CD1c-positive myeloid dendritic cell (primary cell): ENCODE data around the gene LHFPL3.
"Not testable (repeated sequence)": the region's sequence is repeated elsewhere in the genome, so short reads cannot be mapped to it uniquely, and the experiment has no call there.

Experiments
- DNase-seq: peaks from one replicate; pipeline ENCODE4 v3.0.0-alpha.2; 2016; ENCODE audit errors: extremely low spot score

LHFPL3 gene

DNA sequence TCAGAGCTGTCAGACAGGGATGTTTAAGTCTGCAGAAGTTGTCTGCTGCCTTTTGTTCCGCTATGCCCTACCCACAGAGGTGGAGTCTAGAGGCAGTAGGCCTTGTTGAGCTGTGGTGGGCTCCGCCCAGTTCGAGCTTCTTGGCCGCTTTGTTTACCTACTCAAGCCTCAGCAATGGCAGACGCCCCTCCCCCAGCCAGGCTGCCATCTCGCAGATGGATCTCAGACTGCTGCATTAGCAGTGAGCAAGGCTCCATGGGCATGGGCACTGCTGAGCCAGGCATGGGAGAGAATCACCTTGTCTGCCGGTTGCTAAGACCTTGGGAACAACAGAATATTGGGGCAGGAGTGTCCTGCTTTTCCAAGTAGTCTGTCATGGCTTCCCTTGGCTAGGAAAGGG, 267.2 kb downstream of the LHFPL3 start:
- DNase-seq: not testable (repeated sequence)

DNA sequence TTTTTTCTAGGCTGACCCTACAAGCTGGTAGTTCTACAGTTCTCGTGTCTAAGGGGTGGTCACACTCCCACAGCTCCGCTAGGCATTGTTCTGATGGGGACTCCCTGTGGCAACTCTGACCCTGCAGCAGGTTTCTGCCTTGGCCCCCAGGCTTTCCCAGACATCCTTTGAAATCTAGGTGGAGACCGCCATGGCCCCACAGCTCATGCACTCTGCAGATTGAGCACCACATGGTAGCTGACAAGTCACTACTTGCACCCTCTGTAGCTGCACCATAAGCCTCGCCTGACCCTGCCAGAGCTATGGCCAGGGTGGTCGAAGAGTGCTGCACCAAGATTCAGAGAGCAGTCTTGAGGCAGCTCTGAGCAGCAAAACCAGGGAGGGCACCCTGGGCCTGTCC, 275.6 kb downstream of the LHFPL3 start:
- no peak for DNase-seq

DNA sequence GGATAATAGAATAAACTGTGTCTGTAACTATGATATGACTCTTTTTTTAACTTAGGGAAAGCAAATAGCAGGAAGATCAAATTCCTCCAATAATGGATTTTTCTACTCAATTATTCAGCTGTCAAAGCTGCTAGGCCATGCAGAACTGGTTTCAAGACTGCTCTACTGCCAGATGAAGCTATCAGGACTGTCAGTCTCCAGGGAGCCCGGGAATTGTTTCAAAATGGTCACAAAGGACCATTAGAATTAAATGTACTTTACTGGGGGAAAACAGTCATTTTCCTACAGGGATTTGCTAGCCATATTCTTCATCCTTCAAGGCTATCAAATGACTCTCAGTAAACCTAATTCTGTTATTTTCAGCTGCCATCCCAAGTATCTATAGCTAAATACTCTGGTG, 276.3 kb downstream of the LHFPL3 start:
- no peak for DNase-seq

DNA sequence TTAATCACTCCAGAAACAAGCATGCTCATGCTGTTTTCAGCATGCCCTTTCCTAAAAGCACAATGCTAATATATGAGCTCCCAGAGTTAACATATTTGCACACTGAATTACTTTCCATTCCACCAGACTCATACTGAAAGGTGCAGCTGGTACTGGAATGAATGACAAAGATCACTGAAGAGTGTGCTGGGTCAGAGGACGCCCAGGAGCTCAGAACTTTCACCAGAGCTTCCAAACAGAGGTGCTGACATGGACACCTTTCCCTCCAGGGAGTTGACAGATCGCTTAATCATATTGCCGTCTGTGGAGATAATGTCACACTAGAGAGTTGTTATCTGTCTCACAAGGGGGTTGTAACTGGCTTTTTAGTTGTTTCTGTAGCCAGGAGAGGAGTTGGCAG, 292.9 kb downstream of the LHFPL3 start:
- no peak for DNase-seq

DNA sequence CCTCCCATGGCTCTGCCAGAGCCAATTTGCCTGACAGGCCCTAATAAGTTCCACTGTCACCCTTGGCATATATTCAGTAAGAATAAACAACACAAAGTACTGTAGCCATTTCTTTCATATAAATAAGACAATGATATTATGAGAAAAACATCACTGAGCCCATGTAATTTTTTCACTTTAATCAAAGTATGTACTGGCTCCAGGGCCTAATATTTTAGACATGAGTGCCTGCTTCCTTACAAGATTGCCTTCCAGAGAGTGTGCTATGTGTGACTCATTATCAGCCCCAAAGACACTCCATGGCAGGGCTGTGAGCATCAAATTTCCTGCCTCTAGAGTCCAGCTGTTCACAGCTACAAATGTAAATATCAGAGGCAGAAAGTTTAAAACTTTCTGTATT, 297.6 kb downstream of the LHFPL3 start:
- no peak for DNase-seq

DNA sequence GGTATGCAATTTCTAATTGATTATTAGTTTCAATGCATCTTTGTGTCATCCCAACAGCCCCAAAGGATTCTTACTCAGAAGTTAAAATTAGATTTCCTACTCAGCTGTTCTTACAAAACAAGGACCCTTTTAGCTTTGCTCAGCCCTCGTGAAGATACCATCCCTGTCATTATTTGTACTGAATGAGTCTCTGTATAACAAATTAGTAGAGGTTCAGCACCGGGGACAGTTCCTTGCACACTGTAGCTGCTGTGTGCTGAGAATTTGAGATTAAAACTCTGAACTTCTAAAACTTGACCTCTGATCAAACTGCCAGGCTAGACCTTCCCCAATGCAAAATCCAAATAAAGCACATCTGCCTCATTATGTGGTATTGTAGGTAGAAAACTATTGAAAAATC, 299.1 kb downstream of the LHFPL3 start:
- no peak for DNase-seq

DNA sequence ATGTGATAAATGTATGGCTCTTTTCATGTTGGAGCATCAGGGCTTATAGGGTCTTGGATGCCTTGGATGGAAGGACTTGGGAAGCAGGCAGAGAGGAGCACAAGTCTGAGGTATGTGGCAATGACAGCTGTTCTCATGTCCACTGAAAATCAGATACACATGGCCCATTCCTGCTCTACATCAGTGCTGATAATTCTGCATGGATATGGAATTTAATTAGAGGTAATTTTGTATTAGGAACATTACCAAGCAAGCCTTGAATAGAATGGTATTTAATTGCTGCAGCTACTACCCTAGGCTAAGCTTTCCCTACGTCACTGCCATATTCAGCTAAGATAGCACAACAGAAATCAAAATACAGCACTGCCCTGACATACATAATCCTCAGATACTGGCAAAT, 299.6 kb downstream of the LHFPL3 start:
- DNase-seq: no peak

DNA sequence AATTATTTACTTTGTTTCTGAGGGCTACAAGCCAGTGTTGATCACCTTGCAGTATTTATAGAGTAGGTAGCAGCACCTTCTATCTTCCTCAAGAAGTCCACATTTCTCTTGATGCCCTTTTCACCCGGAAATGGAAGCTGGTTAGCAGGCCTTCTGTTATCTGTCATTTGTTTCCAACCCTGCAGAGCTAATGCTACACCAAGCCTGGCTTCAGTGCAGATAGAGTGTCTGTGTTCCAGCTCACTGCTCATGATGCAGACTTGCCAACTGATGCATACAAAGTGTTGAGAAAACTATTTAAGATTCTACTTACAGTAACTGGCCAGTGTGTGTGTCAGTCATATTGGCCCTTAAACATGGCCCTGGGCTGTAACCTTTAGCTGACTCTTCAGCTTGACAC, 301.0 kb downstream of the LHFPL3 start:
- DNase-seq: no peak

DNA sequence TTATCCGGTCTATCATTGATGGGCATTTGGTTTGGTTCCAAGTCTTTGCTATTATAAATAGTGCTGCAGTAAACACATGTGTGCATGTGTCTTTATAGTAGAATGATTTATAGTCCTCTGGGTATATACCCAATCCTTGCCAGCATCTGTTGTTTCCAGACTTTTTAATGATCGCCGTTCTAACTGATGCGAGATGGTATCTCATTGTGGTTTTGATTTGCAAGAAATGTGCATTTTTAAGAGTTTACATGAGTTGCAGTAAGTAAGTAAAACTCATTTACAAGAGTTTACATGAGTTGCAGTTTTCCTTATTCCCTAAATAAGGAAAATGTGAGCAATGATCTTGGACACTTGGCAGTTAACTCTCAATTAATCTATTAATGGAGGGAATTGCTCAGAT, 312.1 kb downstream of the LHFPL3 start:
- no peak for DNase-seq

DNA sequence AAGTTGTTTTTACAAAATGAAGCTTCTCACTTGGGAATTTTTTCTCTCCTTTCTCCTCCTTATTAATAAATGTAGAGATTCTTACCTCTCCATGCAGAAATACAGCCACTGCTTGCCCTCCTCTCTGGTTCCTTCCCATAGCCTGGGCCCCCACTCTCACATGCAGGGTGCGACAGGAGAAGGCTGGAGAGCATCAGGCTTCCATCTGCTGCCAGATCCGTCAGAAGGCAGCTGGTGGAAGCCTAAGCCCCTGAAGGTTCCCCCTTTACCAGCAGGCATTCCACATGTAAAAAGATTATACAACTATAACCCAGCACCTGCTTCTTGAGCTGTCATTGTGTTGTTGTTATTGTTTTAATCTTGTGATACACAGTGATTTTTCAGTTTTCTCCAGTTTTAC, 314.2 kb downstream of the LHFPL3 start:
- DNase-seq: no peak

DNA sequence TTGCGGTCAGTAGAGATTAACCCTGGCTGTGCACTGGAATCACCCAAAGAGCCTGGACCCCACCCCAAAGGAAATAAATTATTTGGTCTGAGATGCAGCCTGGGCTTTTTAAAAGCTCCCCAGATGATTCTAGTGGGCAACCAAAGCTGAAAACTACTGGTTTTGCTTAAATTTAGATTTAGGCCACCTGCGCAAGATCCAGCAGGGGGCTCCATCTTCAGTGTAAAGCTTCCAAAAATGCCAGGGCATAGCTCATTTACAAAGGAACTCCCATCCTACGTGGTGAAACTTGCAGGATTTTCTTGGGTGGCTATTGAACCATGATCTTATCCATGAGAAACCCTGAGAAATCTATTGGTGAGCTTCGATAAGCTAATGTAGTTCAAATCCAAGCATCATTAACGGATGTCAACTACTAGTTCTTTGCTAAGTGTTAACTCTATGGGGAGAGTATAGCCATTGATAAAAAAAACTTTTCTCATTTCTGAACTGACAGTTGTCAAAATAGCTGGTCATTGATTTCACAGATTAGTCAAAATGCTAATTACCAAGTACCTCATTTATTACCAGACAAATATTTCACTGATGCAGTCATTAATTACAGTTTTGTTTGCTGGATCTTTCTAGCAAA, 315.3 kb downstream of the LHFPL3 start:
- DNase-seq: no peak

DNA sequence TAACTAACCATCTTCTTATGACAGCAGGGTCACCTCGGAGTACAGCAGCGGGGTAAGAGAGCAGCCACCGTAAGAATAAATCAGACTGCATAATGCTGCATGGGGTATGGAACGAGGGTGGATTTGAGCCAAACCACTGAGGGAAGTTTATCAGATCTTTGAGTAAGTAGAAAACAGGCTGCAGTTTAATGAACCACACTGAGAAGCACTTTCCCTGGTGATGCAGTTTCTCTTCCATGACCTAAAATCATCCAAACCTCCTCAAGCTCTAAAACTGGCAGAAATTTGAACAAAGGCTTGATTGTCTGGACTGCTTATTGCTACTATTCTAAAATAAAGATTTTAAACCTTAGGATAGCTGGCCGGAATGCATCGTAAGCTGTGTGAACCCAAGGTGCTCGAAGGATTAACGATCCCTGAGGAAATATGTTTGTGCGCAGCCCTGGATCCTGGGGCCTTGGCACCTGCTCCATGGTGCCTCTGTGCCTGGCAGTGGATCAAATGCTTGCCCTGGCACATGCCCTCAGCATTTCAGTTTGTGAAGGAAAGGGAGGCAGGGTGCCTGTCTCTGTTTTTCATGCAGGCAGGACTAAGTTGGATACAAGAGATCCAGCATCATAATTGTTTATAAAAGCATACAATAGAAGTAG, 322.7 kb downstream of the LHFPL3 start:
- DNase-seq: no peak

DNA sequence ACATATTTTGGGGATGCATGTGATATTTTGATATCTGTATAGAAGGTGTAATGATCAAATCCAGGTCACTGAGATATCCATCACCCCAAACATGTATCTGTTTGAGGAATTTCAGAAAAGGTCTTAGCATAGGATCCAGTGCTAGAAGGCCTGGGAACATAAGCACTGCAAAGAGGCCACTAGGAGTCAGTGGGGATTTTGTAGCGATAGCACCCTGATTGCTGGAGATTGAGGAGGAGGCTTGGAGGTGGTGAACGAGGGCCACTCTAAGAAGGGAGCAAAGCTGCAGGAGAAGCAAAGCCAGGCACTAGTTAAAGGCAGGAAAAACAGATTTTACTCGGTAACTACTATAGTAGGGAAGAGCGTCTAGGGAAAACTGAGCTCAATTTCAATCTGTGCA, 324.0 kb downstream of the LHFPL3 start:
- no peak for DNase-seq

DNA sequence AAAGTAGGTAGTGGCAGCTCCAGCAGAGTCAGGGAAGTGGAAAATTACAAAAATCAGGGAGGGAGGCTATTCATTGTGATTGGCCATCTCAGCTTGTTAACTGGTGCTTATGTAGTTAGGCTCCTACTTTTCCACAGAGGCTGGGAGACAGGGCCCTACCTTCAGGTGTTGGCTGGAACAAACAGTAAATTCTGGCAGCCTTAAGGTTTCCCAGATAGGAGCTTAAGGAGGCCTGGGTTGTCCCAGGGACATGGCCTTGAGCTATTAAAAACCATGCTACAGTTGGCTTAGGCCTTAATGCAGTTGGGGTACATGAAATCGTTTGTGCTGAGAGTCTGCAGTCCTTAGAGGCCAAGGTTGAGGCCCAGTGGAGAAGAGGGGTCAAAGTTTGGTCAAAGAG, 324.5 kb downstream of the LHFPL3 start:
- DNase-seq: no peak

DNA sequence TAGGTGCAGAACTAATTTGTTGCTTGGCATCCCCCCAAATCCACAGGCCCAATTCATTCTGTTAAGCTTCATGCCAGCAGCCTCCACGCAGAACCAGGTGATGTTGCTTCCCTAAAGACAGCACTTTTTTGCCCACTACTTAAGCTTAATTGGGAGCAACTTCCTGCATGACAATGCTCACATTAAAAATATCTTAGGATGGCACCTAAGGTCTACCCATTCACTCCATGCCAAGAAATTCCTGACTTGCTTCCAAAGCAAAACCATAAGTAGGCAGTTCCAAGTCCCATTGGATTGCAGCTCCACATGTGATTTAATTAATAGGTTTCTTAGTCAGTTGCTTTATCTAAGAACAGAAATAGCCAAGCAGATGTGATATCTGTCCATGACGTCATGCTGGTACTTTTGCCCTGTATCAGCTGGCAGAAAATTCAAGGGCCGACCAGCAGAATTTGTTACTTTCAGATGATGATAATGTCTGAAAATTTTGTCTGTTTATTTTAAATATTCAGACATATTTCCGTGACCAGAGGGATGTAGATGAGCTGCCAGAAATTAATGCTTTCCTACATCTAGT, 325.5 kb downstream of the LHFPL3 start:
- DNase-seq: no peak

DNA sequence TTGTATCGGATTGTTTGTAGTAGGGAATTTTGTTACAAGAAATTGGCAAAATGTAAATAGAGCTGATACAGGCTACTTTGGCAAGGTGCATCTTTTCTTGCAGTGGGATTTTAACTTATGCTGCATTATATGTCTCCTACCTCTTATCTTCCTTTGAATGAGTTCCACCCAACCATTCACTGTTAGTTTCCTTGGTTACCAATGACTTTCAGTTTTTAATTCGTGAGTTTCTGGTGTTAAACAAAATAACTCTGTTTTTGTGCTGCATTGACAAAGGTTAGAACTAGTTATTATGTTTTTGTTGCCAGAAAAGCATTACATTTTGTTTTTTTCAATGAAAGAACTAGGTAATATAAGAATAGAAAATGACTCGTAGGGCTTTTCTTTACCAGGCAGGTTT, 327.2 kb downstream of the LHFPL3 start:
- no peak for DNase-seq

DNA sequence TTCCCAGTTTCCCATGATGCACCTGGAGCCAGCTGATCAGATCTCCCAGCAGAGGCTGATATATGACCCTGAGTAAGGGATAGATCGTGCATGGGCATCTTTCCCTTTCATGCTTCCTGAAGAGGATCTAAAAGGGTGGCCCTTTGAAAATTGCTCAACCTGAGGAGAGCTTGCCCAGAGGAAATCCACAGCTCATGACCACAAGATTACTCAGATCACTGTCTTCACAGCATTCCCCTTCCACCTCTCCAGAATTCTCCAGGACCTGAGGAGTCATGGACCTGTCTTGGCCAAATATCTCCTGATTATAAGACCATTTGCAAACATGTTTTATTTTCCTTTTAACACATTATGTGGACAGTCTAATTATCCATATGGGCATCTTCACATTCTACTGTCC, 328.1 kb downstream of the LHFPL3 start:
- DNase-seq: no peak

DNA sequence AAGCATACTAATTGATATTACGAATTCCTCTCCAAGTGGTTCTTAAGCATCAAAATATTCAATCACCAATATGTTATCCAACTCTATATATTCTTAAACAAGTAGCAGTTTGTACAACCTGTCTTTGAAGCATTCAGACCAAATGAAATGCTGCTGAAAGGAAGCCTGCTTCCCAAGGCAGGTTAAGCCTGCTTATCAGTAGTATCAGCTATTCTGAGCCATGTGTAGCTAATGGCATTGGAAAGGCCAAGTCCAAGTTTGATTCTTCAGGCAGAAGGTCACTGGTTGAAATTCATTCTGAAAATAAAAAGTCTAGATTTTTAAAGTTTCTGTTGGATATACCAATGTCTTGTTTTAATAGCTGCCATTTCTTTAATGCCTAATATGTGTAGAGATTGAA, 328.7 kb downstream of the LHFPL3 start:
- DNase-seq: no peak

DNA sequence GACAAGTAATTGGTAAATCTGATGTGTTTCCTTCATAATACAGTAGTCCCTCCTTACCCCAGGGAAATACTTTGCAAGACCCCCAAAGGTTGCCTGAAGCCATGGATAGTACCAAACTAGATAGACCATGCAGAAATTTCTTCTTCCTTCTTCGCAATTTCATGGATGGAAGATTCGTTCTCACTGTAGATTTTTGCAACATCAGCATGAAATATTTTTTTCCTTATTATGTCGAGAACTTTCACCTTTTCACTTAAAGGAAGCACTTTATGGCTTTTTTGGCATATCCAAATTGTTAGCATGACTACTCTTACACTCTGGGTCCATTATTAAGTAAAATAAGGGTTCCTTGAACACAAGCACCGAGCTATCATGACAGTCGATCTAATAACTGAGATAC, 333.2 kb downstream of the LHFPL3 start:
- DNase-seq: no peak

DNA sequence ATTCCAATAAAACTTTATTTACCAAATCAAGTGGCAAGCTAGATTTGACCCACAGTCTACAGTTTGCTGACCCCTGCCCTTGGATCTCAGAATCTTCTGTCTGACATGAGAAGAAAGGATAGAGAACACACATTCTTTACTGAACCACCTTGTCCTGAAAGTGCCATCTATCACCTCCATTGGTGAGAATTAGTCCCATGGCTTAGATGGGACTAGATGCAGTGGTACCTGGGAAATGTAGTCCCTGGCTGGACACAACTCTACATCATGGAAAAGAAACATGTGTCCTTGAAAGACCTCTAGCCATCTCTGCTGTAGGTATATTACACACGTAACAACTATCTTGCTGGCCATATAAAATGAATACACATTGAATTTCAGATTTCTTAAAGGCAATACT, 336.2 kb downstream of the LHFPL3 start:
- no peak for DNase-seq

DNA sequence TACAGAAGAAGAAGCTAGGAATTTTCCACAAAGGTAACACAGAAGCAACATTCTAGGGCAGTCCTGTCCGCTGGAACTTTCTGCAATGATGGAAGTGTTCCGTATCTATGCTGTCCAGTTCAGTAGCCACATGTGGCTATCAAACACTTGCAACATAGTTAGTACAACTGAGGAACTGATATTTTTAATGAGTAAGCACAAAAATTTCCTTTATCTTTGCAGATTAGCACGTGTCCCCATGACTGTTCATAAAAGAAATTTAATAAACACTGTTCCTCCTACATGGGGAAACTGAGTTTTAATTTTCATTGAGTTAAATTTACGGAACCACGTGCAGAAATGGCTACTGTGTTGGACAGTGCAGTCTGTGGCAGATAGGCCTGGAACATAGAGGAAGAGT, 349.2 kb downstream of the LHFPL3 start:
- DNase-seq: no peak

DNA sequence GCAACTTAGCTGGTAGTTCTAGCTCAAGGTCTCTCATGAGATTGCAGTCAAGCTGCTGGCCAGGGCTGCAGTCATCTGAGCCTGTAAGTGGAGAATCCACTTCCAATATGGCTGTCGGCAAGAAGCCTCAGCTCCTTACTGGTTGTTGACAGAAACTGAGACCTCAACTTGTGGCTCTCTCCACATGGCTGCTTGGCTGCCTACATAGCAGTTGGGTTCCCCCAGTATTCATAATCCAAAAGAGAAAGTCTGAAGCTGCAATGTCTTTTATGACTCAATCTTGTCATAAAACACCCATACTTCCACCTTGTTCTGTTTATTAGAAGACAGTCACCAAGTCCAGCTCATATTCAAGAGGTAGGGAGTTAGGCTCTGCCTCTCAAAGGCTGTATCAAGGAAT, 350.7 kb downstream of the LHFPL3 start:
- no peak for DNase-seq

DNA sequence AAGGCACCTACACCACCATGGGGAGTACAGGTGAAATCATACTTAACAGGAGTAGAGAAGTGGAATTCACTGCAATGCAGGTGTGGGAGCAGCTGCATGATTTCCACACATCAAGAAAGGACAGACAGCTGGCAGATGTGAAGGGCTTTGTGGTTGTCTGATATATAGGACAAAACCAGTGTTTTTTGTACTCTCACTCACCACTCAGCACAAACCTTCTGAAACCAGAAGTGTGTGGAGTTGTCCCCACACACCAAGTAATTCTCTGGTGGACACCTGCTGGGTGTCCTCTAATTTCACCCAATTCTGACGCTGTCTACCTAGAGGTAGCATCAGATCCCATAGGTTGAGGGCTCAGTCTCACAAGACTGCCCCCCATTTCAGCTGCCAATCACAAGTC, 357.9 kb downstream of the LHFPL3 start:
- DNase-seq: no peak

DNA sequence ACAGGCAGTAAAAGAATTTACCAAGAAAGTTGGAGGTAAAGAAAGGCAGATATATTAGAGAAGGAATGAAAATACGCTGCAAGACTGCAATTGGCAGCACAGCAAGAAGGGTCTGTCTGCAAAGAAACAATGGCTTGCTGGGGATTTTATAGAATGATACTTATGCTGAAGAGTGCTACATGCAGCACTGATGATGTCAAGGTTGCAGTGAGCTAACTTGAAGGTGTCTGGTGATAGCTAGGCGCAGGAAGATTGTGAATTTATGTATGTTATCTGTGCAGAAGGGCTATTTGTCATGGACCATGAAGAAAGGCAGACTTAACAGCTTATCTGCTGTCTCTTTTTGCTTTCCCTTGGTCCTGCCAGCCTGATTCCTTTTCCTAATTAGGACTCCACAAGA, 366.3 kb downstream of the LHFPL3 start:
- no peak for DNase-seq
